GM21717 (cell line): Measurements from ENCODE around the gene MYO1B.

Experiments used
- ATAC-seq: cut with Tn5 transposase; IDR thresholded peaks from one replicate; pipeline ENCODE4 v1.9.1; 2021; ENCODE audit warnings: mild to moderate bottlenecking, moderate library complexity; ENCODE audit not compliant: unreplicated experiment

The MYO1B gene

DNA sequence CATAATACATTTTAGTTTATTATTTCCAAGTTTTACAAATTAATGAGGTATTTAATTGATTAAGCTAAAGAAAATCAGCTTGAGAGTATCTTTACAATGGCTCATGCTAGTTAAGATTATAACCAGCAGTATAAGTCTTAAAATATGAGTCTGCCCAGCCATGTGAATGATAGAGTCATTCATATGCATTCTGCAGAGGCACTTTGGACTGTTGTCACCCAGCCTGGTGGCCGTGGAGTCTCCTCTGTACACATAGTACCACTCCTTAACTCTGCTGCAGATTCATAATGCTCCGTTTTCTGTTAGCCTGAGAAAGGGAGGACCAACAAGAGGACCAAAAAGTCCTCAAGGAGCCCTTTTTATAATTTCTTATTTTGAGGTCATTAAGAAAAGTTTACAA is 148.8 kb downstream of the MYO1B start:
- no peak for ATAC-seq

DNA sequence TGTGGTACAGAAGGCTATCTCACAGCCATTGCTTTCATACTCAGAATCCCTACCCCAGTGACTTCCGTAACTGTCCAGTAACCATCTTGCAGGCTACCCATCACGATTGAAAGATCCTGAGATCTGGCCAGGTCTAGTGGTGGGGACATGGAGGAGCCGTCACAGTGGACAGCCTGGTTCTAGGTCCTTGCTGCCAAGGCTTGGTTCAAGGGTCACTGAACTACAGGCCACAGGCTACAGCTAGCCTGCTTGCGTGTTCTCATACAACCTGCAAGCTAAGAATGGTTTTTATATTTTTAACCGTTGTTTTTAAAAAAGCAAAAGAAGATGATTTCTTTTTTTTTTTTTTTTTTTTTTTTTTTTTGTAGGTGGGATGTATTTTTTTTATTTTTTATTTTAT is 151.6 kb downstream of the MYO1B start:
- no peak for ATAC-seq

GRCh38 chr2:191399601-191400000 is 154.4 kb downstream of the MYO1B start:
- no peak for ATAC-seq

DNA sequence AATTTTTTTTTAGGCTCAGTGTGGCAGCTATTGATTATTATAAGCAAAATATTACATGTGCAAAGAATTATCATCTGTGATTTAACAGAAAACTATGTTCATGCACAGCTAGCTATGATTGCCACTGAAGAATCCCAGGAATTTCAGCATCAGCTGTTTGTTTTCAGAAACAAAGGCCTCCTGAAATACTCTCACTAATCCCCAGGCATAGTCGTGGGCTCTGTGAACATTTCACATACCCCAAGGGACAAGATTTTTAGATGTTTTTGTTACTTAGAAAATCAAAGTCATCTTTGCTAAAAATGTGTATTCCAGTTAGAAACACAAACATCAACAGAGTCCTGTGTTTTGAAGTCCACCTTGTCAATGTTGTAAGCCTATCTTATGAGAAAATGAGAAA is 156.1 kb downstream of the MYO1B start:
- ATAC-seq, result no peak

- no peak for ATAC-seq
Measured at GRCh38 chr2:191402966-191403565, 157.9 kb downstream of the MYO1B start.

- no peak for ATAC-seq
Measured at GRCh38 chr2:191404568-191404991, 159.4 kb downstream of the MYO1B start.

DNA sequence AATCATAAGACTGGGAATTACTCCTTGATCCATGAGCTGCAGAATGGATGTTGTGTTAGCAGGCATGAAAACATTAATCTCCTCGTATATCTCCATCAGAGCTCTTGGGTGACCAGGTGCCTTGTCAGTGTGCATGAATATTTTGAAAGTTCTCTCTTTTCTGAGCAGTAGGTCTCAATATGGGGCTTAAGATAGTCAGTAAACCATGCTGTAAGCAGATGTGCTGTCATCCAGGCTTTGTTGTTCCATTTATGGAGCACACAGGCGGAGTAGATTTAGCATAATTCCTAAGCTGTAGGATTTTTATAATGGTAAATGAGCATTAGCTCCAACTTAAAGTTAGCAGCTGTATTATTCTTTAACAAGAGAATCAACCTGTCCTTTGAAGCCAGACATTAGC is 160.3 kb downstream of the MYO1B start:
- ATAC-seq, result no peak

DNA sequence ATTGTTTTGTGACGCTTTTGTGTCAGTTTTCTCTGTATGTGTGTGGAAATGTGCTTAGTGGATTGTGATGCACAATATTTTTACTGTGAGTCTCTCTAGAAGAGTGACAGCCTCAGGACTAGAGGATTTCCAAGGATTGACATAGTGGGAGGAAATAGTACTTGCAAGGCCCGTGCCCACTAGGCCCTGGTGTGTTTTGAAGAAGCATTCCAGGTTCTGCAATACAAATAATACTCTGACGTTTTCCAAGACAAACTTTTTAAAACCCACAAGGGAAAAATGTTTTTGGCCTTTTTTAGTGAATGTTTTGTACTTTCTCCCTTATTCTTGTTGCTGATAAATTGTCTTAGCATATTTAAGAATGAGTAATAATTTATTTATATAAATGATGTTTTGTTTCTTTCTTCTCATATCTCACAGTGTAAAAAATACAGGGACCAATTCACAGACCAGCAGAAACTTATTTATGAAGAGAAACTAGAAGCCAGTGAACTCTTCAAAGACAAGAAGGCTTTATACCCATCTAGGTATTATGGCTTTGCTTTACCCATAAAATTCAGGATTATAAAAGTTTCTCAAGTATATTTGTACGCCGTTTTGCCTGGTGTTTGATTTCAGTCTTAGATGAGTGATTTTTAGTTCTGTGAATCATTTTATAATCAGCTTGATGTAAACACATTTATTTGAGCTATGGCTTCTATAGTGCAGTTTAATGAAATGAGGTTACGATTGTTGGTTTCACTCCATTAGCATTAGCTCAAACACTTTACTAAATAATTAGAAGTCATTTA is 165.6 kb downstream of the MYO1B start:
- ATAC-seq, result no peak

GRCh38 chr2:191411472-191411871 is 166.3 kb downstream of the MYO1B start:
- ATAC-seq, result no peak

- ATAC-seq, result no peak
Measured at GRCh38 chr2:191412353-191412752, 167.1 kb downstream of the MYO1B start.

DNA sequence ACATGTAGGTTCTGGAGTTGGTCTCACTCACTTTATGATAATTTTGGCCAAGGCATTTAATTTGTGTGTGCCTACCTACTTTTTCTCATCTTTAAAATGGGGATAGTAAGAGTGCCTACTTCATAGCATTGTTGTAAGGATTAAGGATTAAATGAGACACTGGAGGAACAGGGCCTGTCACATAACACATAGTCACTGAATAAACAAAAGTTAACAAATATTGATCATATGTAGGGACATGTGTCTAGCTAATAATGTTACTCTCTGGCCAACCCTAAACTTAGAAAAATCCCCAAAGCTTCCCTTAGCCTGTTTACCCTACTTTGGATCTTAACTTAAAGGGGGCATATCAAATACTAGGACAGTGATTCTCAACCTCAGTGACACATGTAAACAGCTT is 169.9 kb downstream of the MYO1B start:
- no peak for ATAC-seq

GRCh38 chr2:191415858-191416257 is 170.7 kb downstream of the MYO1B start:
- ATAC-seq, result no peak

DNA sequence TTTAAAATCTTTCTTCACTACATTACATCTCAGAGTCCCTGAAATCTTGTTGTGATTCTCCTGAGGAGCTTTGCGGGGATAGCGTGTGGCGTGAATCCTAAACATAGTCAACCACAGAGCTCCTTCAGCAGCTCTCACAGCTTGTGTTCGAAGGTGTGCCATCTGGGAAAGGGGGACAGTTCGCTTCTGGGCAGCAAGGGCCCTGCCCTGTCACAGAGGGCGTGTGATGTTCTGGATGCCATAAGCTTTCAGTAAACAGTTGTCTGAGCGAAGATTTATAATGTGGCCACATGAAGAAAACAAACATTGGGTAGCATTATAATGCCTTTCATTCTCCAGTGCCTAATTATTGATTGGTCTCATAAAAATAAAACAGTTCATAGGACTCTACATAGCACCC is 172.5 kb downstream of the MYO1B start:
- ATAC-seq, result no peak

GRCh38 chr2:191421950-191422349 is 176.7 kb downstream of the MYO1B start:
- ATAC-seq, result no peak

GRCh38 chr2:191427031-191427430 is 181.8 kb downstream of the MYO1B start:
- no peak for ATAC-seq

DNA sequence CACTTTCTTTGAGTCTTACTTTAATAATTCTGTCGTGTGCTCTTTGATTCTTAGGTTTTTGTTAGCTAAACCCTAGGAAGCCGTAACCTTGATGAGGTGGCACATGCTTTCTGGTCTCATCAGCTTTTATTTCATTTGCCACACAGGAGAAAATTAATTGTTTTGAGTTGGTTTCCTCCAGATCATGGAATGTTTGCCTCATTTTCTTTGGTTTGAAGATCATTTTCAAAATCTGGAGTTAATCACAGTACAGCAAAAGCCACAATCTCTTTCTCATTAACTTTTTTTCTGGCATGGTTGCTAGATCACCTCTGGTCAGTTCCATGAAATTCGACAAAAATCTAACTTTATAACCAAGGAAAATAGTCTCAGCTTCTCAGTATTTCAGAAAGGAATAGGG is 182.9 kb downstream of the MYO1B start:
- no peak for ATAC-seq

DNA sequence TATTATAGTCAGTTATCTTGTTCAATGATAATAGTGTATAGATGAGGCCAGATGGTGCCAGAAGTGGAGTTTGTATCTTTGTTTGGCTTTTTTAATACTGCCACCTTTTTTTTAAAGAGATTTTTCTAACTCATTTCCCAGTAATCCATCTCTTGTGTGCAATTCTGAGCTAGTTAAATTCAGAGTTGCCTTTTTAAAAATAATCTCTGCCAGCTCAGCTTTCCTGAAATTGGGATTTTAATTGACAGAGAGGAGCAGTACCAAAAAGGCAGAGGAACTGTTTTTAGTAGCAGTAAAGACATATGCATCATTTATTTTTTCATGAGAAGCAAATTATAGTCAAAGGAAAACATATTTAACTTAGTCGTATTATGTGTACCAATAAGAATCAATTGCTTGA is 185.3 kb downstream of the MYO1B start:
- ATAC-seq, result no peak

- ATAC-seq, result no peak
Measured at GRCh38 chr2:191432121-191432520, 186.9 kb downstream of the MYO1B start.

GRCh38 chr2:191434072-191434471 is 188.9 kb downstream of the MYO1B start:
- ATAC-seq, result no peak

GRCh38 chr2:191435141-191435540 is 189.9 kb downstream of the MYO1B start:
- ATAC-seq, result no peak

GRCh38 chr2:191436368-191437055 is 191.3 kb downstream of the MYO1B start:
- no peak for ATAC-seq

- no peak for ATAC-seq
Measured at GRCh38 chr2:191439481-191439880, 194.3 kb downstream of the MYO1B start.
